ENCODE measurements around the gene PLPPR1.
"Not testable (repeated sequence)": the region's sequence is repeated elsewhere in the genome, so short reads cannot be mapped to it uniquely, and the experiment has no call there.

The PLPPR1 gene

GRCh38 chr9:101028346-101029314 lies at the start of gene PLPPR1:
PLPPR1 (plus strand) TSS chr9:101028727.
- DNase-seq: no peak

- no peak for DNase-seq
Measured at GRCh38 chr9:100989731-100990130, 38.8 kb upstream of the PLPPR1 start.

GRCh38 chr9:100990605-100991381 lies 37.7 kb upstream of the PLPPR1 start:
- DNase-seq: no peak

- no peak for DNase-seq
Measured at GRCh38 chr9:100992632-100993031, 35.9 kb upstream of the PLPPR1 start.

GRCh38 chr9:100999906-101000544 lies 28.5 kb upstream of the PLPPR1 start:
- no peak for DNase-seq

GRCh38 chr9:101005246-101005645 lies 23.3 kb upstream of the PLPPR1 start:
- no peak for DNase-seq

GRCh38 chr9:101014566-101014965 lies 14.0 kb upstream of the PLPPR1 start:
- no peak for DNase-seq

- no peak for DNase-seq
Measured at GRCh38 chr9:101018467-101018866, 10.1 kb upstream of the PLPPR1 start.

GRCh38 chr9:101022704-101023103 lies 5.8 kb upstream of the PLPPR1 start:
- no peak for DNase-seq

- DNase-seq: no peak
Measured at GRCh38 chr9:101025940-101026339, 2.6 kb upstream of the PLPPR1 start.

- no peak for DNase-seq
Measured at GRCh38 chr9:101026824-101027223, 1.7 kb upstream of the PLPPR1 start.

GRCh38 chr9:101027236-101027635 lies 1.3 kb upstream of the PLPPR1 start:
- no peak for DNase-seq

- DNase-seq: no peak
Measured at GRCh38 chr9:101027733-101028345, 688 bp upstream of the PLPPR1 start.

- DNase-seq: no peak
Measured at GRCh38 chr9:101029315-101030085, 973 bp downstream of the PLPPR1 start.

- DNase-seq: no peak
Measured at GRCh38 chr9:101030086-101030391, 1.5 kb downstream of the PLPPR1 start.

GRCh38 chr9:101032426-101032825 lies 3.9 kb downstream of the PLPPR1 start:
- no peak for DNase-seq

GRCh38 chr9:101034222-101034621 lies 5.7 kb downstream of the PLPPR1 start:
- DNase-seq: no peak

GRCh38 chr9:101035098-101035497 lies 6.6 kb downstream of the PLPPR1 start:
- DNase-seq: no peak

- no peak for DNase-seq
Measured at GRCh38 chr9:101037430-101037829, 8.9 kb downstream of the PLPPR1 start.

- DNase-seq: no peak
Measured at GRCh38 chr9:101038488-101038887, 10.0 kb downstream of the PLPPR1 start.

GRCh38 chr9:101039581-101039980 lies 11.1 kb downstream of the PLPPR1 start:
- not testable (repeated sequence) for DNase-seq

GRCh38 chr9:101047848-101048397 lies 19.4 kb downstream of the PLPPR1 start:
- DNase-seq: no peak
